Dermis microvascular lymphatic vessel endothelial cell (primary cell): ENCODE measurements around the gene ABHD2. TPM values are rescaled to one million over a fixed set of nuclear protein-coding genes. Genes with fewer than 3 reads are reported as not detected.
"Not testable (repeated sequence)": the region's sequence is repeated elsewhere in the genome, so short reads cannot be mapped to it uniquely, and the experiment has no call there.

Source experiments
- DNase-seq, 2 donors: peaks; one replicate each; pipeline versions ENCODE4 v3.0.0 to v3.0.0-alpha.2; 2010; ENCODE audit warnings: low read depth in 2 of 2
- total RNA-seq: library from RNA; depleted of rRNA; stranded (reverse); fragments of >200 nt; gene quantifications from 2 replicates; pipeline ENCODE4 v1.2.1, GENCODE V29; 2014

The ABHD2 gene
- total RNA-seq, 1 donor from 2014 or later, result 32.1 TPM

DNA sequence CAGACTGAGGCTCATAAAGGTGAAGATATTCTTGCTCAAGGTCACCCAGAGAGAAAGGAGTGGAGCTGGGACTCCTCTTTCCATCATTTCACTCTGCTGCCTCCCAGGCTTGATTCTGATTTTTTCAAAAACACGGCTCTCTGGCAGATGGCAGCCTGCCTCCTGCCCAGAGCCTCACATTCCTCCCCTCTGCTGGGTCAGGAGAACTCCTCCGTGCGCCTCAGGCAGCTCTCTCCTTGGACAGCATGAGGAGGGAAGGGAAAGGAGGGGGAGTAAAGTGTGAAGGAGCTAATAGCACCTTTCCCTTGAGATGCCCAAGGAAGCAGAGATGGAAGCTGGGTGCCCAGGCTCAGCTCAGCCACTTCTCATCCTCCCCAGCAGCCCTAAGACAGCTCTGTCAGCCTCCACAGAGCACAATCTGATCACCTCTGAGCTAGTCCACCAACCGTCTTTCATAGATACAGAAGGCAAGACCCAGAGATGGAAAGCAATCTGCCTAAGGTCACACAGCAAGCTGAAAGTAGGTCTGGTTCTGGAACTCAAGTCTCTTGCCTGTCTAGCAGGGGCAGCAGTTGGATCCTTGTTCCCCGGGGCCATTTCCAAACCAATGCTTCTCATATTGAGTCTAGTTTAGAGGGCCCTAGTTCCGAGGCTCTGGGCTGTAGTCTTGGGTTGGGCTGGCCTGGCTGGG is 129.6 kb downstream of the ABHD2 start:
- DNase-seq, result no peak

DNA sequence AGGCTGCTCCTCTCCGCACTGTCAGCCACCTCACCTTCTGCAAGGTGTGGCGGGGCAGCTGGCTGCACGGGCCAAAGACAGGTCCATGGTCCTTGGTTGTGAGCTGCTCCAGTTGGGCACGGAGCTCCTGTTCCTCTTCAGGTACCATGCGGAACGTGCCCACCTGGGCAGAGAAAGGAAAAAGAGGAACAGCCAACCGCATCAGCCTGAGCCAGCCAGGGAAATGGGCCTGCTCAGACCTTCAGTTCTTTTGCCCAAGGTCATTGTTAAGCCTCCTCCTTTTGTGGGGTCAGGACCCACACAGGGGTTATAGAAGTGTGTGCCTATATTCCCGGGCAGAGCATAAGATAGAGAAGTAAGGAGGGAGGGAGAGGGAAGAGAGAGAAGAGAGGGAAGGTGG is 130.3 kb downstream of the ABHD2 start:
- no peak for DNase-seq

DNA sequence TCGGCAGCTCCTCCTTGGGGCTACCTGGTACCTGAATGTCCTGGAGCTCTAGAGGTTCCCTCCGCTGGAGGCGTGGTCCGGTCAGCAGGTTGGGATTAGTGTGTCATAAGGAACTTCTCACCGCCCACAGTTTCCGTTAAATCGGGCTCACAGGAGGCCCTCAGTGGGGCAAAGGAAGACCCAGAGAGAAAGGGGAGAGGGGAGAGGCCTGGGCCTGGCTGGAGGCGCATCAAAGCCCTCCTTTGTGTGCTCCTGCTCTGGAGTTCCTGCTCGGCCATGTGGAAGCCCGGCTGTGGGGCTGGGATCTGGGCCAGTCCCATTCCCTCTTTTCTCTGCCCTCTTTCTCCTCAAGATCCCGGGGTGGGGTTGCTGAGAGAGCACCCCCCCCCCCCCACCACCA is 133.3 kb downstream of the ABHD2 start, which contains the start of gene RLBP1:
RLBP1 (minus strand) TSS at position 37 of the 400 bp plus-strand sequence. CDS start 2,604 bp downstream, outside the sequence.
- no peak for DNase-seq

DNA sequence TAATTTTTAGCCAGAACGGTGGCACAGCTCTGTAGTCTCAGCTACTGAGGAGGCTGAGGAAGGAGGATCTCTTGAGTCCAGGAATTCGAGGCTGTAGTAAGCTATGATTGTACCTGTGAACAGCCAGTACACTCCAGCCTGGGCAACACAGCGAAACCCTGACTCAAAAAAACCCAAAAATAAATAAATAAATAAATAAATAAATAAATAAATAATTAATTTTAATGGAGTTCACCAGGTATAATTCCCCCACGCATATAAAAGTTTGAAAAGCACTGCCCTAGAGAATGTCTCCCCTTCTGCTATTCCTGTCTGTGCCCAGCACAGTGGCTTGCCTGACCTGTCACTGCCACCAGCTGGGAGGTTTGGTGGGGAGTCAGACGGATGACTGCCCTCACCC is 137.3 kb downstream of the ABHD2 start:
- DNase-seq, result no peak

DNA sequence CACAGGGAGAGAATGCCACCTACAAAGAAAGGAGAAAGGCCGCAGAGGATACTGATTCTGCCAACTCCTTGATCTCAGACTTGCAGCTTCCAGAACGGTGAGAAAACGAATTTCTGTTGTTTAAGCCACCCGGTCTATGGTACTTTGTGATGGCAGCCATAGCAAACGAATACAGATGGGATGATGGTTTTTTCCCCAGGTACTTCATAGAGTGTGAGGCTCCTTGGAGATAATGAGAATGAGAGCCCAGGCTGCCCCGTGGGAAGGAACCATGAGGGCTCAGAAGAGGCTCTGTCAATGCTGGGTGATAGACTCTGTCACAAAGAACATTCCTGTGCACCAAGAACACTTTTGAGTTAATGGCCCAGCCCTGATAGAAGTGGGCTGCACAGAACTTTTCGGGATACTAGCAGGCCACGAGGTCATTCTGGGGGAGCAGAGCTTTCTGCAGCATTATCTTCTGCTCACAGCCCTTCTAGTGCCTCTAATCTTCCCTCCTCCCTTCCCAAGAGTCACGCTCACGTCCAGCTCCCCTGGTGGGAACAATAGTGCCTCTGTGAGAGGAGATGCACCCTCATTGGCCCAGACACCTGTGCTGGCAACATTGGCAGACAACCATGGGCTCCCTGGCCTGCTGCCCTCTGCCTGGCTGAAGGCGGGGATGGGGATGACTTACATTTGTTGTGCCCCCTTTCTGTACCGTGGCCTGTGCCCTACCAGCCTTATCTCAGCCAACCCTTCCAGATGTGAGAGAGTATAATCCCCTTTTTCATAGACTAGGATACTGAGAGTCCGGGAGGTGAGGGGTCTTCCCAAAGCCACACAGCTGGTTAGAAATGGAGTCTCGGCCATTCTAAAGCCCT is 138.3 kb downstream of the ABHD2 start:
- DNase-seq, result no peak

DNA sequence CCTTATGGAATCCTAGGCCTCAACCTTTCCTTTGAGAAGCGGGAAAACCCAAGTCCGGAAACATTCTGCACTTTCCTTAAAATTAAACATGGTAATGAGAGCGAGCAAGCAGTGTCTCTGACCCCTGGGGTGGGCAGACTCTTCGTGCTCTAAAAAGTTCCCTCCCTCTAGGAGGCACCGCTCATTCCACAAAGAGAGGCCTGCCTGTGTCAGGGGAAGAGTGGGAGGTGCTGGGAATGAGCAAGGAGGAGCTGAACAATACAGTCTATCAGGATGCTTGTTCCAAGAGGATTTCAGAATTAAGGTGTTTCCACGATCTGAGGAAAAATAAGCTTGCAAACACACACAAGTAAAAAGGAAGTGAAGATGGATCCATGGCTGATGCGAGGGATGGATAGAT is 139.2 kb downstream of the ABHD2 start:
- no peak for DNase-seq

DNA sequence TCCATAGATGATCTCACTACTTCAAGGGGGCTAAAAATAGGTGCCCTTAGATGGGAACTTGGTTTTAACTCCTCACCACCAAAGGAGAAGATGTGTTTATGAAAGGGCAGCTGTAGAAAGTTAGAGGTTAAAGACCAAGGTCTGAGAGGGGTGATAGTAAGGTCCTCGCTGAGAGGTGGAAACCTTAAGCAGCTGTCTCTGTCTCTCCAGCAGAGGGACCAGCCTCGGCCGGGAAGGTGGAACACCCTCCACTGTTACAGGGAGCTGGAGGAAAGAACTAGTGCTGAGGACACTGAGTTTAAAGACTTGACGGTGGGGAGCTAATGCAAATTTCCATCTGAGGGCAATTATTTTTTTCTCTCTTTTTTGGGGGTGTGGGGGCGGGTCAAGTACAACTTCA is 142.0 kb downstream of the ABHD2 start:
- DNase-seq, result no peak

DNA sequence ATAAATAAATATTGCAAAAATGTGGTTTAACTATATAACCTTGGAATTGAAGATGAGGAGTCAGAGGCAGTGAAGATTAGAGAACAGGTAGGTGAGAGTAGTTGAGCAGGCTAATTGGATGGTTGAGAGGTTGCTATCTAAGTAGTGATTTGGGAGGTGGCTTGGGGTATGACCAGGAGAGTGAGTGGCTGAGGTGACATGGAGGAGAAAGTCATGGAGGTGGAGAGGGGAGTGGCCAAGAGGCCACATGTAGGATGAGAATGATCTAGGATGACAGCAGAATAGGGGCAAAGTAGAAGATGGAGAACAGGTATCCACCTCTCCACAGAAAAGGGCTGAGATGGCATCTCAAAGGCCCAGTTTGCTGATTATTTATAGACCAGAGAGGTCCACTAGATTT is 143.6 kb downstream of the ABHD2 start:
- DNase-seq, result no peak

DNA sequence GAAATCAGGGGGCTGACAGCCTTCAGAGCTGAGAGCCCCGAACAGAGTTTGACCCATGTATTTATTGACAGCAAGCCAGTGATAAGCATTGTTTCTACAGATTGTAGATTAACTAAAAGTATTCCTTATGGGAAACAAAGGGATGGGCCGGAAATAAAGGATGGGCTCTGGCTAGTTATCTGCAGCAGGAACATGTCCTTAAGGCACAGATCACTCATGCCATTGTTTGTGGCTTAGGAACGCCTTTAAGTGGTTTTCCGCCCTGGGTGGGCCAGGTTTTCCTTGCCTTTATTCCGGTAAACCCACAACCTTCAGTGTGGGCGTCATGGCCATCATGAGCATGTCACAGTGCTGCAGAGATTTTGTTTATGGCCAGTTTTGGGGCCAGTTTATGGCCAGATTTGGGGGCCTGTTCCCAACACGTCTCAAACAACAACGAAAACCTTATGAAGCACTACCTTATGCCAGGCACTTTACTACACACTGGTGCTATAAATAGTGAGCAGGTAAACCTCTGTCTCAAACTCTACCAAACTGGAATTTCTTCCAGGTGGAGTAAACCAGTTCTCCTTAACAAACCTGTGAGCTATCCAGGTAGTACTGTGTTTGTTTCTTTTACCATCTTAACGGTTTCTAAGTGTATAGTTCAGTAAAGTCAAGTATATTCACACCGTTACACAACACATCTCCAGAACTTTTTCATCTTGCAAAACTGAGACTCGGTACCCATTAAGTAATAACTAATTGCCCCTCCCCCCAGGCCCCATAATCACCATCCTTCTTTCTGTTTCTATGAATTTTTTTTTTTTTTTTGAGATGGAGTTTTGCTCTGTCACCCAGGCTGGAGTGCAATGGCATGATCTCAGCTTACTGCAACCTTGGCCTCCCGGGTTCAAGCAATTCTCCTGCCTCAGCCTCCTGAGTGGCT is 151.9 kb downstream of the ABHD2 start:
- not testable (repeated sequence) for DNase-seq

DNA sequence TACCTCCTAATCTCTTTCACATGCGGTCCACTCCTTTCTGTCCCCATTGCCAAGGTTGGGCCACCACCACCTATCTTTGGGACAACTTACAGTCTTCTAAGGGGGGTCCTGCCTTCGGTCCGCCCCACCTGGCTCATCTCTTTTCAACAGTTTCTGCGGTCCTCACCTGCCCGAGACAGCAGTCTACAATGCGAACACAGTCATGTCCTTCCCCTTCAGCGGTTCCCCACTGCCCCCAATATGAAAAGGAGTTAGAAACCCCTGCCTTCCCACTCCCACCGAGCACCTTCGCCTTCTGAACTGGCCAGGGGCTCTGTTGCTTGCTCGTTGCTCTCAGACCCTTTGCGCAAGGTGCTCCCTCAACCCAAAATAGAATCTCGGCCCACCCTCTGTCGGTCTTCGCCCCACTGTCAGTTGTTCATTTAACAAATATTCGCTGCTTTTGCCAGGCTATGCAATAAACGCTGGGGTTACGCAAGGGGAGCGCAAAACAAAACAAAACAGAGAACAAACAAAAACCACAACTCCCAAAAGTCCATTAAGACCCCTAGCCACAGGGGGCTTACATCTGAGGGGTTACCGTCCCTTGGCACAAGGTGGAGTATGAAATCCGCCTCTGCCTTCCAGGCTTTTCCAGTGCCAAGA is 154.9 kb downstream of the ABHD2 start:
- DNase-seq, result no peak

DNA sequence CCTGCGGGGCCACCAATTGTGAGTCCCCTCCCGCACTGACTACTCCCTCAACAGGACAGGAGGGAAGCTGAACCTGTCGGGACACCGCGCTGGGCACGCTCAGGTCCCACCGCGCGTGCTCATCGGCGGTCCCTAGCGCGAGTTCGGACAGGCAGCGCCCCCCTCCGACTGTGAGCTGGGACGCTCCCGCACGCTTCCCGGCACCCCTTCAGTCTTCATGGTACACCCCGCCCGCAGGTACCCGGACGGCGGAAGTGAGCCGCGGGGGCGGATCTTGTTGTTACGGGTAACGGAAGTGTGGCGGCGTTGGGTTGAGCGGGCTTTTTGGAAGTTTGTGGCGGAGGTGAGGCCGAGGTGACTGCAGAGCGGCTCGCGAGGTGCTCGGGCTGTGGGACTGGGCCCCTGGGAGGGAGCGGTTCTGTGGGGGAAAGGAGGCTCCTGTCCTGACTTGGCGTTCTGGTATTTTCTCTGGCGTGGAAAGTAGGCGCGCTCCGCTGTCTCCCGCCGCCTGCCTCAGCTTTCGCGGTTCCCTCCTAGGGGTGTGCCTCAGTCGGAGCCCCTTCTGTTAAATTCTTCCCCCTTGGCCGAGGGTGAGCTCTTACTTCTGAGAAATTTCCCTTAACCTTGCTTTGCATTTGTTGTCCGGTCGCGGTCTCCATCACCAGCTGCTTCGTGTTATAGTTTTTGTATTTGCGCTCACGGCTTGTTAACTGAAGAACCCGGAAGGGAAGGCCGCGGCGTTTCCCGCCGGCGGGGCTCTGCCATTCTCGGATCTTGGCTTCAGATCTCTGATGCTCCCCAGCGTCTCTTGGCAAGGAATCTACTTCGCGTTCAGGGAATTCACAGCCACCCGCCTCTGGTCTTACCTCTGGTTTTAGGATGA is 155.7 kb downstream of the ABHD2 start, which contains the start of gene FANCI:
FANCI (plus strand) TSS at position 289 of the 883 bp plus-strand sequence. CDS start 3,669 bp downstream, outside the sequence.
- DNase-seq, result peak; percentile 83 to 92

DNA sequence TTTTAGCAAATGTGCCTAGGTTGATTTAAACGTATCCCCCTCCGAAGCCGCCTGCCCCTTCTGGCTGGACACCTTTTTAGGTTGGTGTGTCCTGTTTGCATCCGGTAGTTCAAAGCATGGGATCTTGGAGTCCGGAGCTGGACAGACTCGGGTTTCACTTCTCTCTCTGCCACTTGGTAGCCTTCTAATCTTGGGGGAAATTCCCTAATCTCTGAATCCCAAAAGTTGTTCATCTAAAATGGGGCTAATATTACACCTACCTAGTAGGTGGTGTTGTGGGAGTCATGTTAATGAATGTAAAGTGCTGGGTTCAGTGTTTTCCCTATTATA is 156.3 kb downstream of the ABHD2 start:
- no peak for DNase-seq

DNA sequence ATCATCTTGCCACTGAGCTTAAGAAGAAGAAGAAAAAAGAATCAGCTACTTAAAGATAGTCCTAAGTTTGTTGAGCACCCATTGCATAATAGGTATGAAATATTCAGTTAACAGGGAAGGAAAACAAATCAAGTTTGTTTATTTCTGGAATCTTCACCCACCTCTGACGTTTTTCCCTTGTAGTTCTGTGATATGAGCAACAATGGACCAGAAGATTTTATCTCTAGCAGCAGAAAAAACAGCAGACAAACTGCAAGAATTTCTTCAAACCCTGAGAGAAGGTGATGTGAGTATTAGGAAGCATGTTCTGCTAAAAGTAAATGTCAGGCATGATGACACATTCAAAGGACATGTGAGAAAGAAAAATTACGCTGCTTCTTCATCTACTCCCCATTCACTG is 159.2 kb downstream of the ABHD2 start:
- no peak for DNase-seq

DNA sequence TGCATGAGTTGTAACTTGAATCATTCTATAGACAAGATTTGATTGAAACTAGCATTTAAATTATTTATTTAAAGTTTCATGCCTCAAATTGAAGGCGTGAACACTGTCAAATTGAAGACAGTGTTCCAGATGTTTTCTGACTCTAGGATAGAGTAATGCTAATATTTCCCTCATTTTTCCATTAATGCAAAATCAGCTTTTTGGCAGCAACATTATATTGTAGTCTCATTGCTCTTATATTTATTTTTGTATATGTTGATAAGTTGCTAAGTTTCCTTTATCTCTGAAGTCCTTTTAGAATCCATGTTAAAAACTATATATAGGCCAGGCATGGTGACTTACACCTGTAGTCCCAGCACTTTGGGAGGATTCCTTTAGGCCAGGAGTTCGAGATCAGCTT is 160.3 kb downstream of the ABHD2 start:
- no peak for DNase-seq

DNA sequence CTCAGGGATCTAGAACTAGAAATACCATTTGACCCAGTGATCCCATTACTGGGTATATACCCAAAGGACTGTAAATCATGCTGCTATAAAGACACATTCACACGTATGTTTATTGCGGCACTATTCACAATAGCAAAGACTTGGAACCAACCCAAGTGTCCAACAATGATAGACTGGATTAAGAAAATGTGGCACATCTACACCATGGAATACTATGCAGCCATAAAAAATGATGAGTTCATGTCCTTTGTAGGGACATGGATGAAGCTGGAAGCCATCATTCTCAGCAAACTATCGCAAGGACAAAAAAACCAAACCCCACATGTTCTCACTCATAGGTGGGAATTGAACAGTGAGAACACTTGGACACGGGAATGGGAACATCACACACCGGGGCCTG is 161.9 kb downstream of the ABHD2 start:
- DNase-seq, result not testable (repeated sequence)

Other genes with a start within 250 kb of the ABHD2 start
- gene HAPLN3, start 192.9 kb upstream of the ABHD2 start, total RNA-seq, result 64.8 and 119 TPM in 2 replicates
- 26.7 and 50.3 TPM in 2 replicates for gene MFGE8, start 175.1 kb upstream of the ABHD2 start, total RNA-seq
- gene RLBP1, start 133.1 kb downstream of the ABHD2 start, total RNA-seq, result not detected in 2 replicates
- gene FANCI, start 155.5 kb downstream of the ABHD2 start, total RNA-seq, result 19.3 and 33.6 TPM in 2 replicates
- 53.5 and 67.1 TPM in 2 replicates for gene POLG, start 246.4 kb downstream of the ABHD2 start, total RNA-seq